Frontal cortex (tissue), 4 donors: ENCODE measurements around the gene SMPDL3A. TPM values are rescaled to one million over a fixed set of nuclear protein-coding genes. Genes with fewer than 3 reads are reported as not detected.
"Not testable (repeated sequence)": the region's sequence is repeated elsewhere in the genome, so short reads cannot be mapped to it uniquely, and the experiment has no call there.

Experiments
- DNase-seq, 2 donors: peaks; one replicate each; pipeline ENCODE4 v3.0.0; 2012; ENCODE audit warnings: low spot score in 2 of 2
- FAIRE-seq: peaks from 2 replicates; lab custom pipeline; 2012; peaks lifted over from hg19 to GRCh38; lab: Jason Lieb, UNC
- total RNA-seq: library from RNA; depleted of rRNA; stranded (reverse); fragments of >200 nt; gene quantifications from one replicate; pipeline ENCODE4 v1.2.3, GENCODE V29; 2014
- donor health status: control.
- donor health status: control.
- donor health status: control.

The SMPDL3A gene
- 13.0 TPM for total RNA-seq

- FAIRE-seq, result no peak
- peak; percentile 67 to 70 for DNase-seq
Observed at GRCh38 chr6:122789182-122790027, at the start of gene SMPDL3A. Gene SMPDL3A, plus strand, starts transcription at chr6:122789258. Its CDS starts 89 bp downstream, at chr6:122789347.

- DNase-seq (no peak), FAIRE-seq (no peak)
Observed at GRCh38 chr6:122740091-122740490, 49.0 kb upstream of the SMPDL3A start.

GRCh38 chr6:122740936-122741335 is 48.1 kb upstream of the SMPDL3A start:
- no peak for FAIRE-seq

GRCh38 chr6:122744247-122744646 is 44.8 kb upstream of the SMPDL3A start:
- FAIRE-seq, DNase-seq: not testable (repeated sequence)

More at GRCh38 chr6:122740936-122741335, 48.1 kb upstream of the SMPDL3A start:
- DNase-seq, result no peak

GRCh38 chr6:122744856-122745255 is 44.2 kb upstream of the SMPDL3A start:
- FAIRE-seq, DNase-seq: not testable (repeated sequence)

- FAIRE-seq (no peak), DNase-seq (no peak)
Observed at GRCh38 chr6:122746688-122747087, 42.4 kb upstream of the SMPDL3A start.

- DNase-seq (no peak), FAIRE-seq (no peak)
Observed at GRCh38 chr6:122747573-122747972, 41.5 kb upstream of the SMPDL3A start.

GRCh38 chr6:122748945-122749344 is 40.1 kb upstream of the SMPDL3A start:
- not testable (repeated sequence) for DNase-seq, FAIRE-seq

- DNase-seq, result no peak
- FAIRE-seq, result no peak
Observed at GRCh38 chr6:122749451-122750050, 39.5 kb upstream of the SMPDL3A start.

- DNase-seq (no peak), FAIRE-seq (no peak)
Observed at GRCh38 chr6:122751326-122751725, 37.7 kb upstream of the SMPDL3A start.

- no peak for FAIRE-seq
- DNase-seq, result no peak
Observed at GRCh38 chr6:122752459-122752858, 36.6 kb upstream of the SMPDL3A start.

GRCh38 chr6:122753000-122753687 is 35.9 kb upstream of the SMPDL3A start:
- no peak for DNase-seq
- FAIRE-seq, result no peak

- FAIRE-seq, result no peak
- DNase-seq, result no peak
Observed at GRCh38 chr6:122753688-122754056, 35.4 kb upstream of the SMPDL3A start.

GRCh38 chr6:122754191-122754731 is 34.8 kb upstream of the SMPDL3A start:
- FAIRE-seq, result no peak
- DNase-seq, result no peak

- DNase-seq (no peak), FAIRE-seq (no peak)
Observed at GRCh38 chr6:122755901-122756300, 33.2 kb upstream of the SMPDL3A start.

GRCh38 chr6:122758927-122759334 is 30.1 kb upstream of the SMPDL3A start:
- no peak for DNase-seq
- FAIRE-seq, result no peak

GRCh38 chr6:122760330-122760729 is 28.7 kb upstream of the SMPDL3A start:
- FAIRE-seq, result no peak

GRCh38 chr6:122766256-122766655 is 22.8 kb upstream of the SMPDL3A start:
- no peak for FAIRE-seq
- DNase-seq, result no peak

More at GRCh38 chr6:122760330-122760729, 28.7 kb upstream of the SMPDL3A start:
- no peak for DNase-seq

GRCh38 chr6:122770835-122771601 is 18.0 kb upstream of the SMPDL3A start:
- FAIRE-seq (no peak), DNase-seq (no peak)
